Parathyroid adenoma (tissue), 2 donors: ENCODE results near the gene RGS6.

Experiments used
- H2AFZ ChIP-seq: fragments of 300-600 bp; sonication (generic); one replicate; pipeline ENCODE4 v1.7.0; 2017; ENCODE audit warnings: antibody characterized with exemption, mild to moderate bottlenecking
- H3K27ac ChIP-seq: fragments of 300-600 bp; sonication (generic); one replicate; pipeline ENCODE4 v1.7.0; 2017
- H3K27me3 ChIP-seq: fragments of 300-600 bp; sonication (generic); one replicate; pipeline ENCODE4 v1.7.0; 2017; ENCODE audit warnings: low read length; ENCODE audit not compliant: control insufficient read depth, insufficient read depth
- H3K36me3 ChIP-seq: fragments of 300-600 bp; sonication (generic); one replicate; pipeline ENCODE4 v1.7.0; 2017; ENCODE audit warnings: low read length; ENCODE audit not compliant: control insufficient read depth, insufficient read depth
- H3K4me1 ChIP-seq: fragments of 300-600 bp; sonication (generic); one replicate; pipeline ENCODE4 v1.7.0; 2017; ENCODE audit warnings: control low read depth
- H3K4me2 ChIP-seq: fragments of 300-600 bp; sonication (generic); one replicate; pipeline ENCODE4 v1.7.0; 2017; ENCODE audit warnings: low read length
- H3K4me3 ChIP-seq: fragments of 300-600 bp; sonication (generic); one replicate; pipeline ENCODE4 v1.7.0; 2017; ENCODE audit warnings: low read depth, low read length
- H3K79me2 ChIP-seq: fragments of 300-600 bp; sonication (generic); one replicate; pipeline ENCODE4 v1.7.0; 2017; ENCODE audit warnings: control low read depth
- H3K9ac ChIP-seq: fragments of 300-600 bp; sonication (generic); one replicate; pipeline ENCODE4 v1.7.0; 2017; ENCODE audit warnings: mild to moderate bottlenecking
- H3K9me3 ChIP-seq: fragments of 300-600 bp; sonication (generic); one replicate; pipeline ENCODE4 v1.7.0; 2017; ENCODE audit warnings: low read length; ENCODE audit not compliant: control insufficient read depth
- TF ChIP-seq, protein P1 (sequence below): fragments of 300-600 bp; sonication (generic); IDR thresholded peaks from one replicate; pipeline ENCODE4 v1.7.0; 2017; ENCODE audit warnings: antibody characterized with exemption, mild to moderate bottlenecking
- donor health status: primary hyperparathyroidism.

The RGS6 gene

DNA sequence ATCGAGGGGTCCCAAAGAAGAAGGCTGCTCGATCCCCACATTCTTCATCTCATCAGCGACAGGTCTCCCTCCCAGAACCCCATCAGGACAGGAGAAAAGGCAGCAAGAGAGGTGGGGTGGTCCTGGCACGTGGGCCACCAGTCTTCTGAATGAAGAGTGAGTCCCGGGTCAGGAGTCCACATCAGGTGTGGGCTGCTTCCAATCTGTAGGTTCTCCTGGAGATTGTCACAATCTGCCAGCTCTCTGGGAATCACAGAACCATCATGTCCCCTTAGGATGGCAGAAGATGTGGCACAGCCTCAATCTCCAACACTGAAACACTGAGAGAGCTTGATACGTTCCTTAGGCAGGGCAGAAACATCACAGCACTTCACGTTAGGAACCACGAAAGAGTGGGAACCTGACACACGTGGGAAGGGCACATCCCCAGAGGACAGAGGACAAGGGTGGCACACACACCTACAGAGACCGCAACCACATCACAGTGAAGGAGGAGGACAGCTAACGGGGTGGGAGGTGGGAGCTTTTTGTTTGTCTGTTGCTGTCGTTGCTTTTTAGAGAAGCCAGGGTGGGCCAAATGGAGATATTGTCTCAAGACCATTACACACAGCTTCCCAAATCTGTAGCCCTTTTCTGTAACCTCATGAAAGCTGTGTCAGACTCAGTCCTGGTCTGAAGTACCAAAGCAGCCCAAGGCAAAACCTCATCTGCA, 677.1 kb downstream of the RGS6 start:
- H3K36me3 ChIP-seq = no peaks in the 10 kb centered on the region
- TF ChIP-seq, protein P1, sequence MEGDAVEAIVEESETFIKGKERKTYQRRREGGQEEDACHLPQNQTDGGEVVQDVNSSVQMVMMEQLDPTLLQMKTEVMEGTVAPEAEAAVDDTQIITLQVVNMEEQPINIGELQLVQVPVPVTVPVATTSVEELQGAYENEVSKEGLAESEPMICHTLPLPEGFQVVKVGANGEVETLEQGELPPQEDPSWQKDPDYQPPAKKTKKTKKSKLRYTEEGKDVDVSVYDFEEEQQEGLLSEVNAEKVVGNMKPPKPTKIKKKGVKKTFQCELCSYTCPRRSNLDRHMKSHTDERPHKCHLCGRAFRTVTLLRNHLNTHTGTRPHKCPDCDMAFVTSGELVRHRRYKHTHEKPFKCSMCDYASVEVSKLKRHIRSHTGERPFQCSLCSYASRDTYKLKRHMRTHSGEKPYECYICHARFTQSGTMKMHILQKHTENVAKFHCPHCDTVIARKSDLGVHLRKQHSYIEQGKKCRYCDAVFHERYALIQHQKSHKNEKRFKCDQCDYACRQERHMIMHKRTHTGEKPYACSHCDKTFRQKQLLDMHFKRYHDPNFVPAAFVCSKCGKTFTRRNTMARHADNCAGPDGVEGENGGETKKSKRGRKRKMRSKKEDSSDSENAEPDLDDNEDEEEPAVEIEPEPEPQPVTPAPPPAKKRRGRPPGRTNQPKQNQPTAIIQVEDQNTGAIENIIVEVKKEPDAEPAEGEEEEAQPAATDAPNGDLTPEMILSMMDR = no peak
- peaks cover 19% of the 10 kb centered on the region for H3K4me1 ChIP-seq
- no peaks in the 10 kb centered on the region for H3K79me2 ChIP-seq
- no peaks in the 10 kb centered on the region for H3K27me3 ChIP-seq
- H3K9me3 ChIP-seq = no peaks in the 10 kb centered on the region
- no peak overlapping the region for H3K9ac ChIP-seq
- no peak overlapping the region for H3K27ac ChIP-seq
- no peak overlapping the region for H3K4me3 ChIP-seq
- H2AFZ ChIP-seq = no peak overlapping the region
- no peak overlapping the region for H3K4me2 ChIP-seq

DNA sequence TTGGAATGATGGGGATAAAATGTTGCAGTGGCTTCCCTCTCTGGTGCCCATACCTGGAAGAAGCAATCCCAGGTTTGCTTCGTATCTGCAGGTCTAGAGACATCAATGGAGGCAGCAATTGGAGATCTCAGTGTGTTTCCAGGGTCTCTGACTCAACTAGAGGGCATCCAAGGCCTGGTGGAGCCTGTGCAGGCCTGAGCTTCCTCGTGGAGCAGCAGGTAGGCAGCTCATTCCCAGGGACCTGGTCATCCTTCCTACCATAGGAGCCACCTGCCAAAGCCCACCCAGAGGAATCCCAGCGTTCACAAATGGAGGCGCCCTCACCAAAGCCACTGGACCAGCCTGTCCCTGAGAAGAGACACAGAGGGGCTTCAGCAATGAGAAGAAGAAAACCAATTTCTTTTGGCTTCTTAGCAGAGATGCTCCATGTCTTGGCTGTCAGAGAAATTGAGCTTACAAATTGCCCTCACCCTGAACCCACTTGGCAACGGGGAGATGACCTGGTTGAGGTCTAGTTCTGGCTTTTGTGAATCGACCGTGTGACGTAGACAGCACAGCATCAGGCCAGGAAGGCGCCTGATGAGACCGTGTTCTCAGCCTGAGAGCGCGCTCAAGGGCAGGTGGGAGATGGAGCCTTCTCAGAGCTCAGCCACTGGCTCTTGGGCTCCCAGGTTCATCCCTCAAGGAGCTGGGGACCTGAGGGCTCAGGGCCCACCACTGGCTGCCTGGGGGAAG, 678.0 kb downstream of the RGS6 start:
- Histone ChIP-seq H3K27ac (no peak overlapping the region), H3K4me3 (no peak overlapping the region), H3K9me3 (no peaks in the 10 kb centered on the region), H3K9ac (no peak overlapping the region), H3K36me3 (no peaks in the 10 kb centered on the region), H3K4me1 (peaks cover 21% of the 10 kb centered on the region), H3K27me3 (no peaks in the 10 kb centered on the region), H3K4me2 (no peak overlapping the region), H2AFZ (no peak overlapping the region), H3K79me2 (no peaks in the 10 kb centered on the region)
- TF ChIP-seq, protein P1 = no peak

DNA sequence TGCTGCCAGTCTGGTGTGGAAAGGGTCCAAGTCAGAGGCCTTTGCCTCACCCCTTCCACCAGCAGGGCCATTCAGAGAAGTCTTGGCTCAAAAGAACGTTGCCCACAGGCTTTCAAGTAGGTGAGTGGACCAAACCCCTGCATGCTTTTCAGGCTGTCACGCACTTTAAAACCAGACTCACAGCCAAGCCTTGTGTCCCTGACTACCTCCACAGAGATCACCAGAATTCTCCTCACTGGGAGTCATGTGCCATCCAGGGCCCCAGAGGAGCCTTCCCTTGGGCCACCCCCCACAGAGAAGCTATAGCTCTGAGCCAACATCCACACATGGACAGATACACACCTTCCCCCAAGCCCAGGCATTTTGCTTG, 678.6 kb downstream of the RGS6 start:
- Histone ChIP-seq H3K9ac (no peak overlapping the region), H3K4me1 (peaks cover 27% of the 10 kb centered on the region), H3K27me3 (no peaks in the 10 kb centered on the region), H3K4me2 (no peak overlapping the region), H3K9me3 (no peaks in the 10 kb centered on the region), H3K27ac (no peak overlapping the region), H3K36me3 (no peaks in the 10 kb centered on the region), H3K4me3 (no peak overlapping the region), H2AFZ (no peak overlapping the region), H3K79me2 (no peaks in the 10 kb centered on the region)
- TF ChIP-seq, protein P1 = no peak

DNA sequence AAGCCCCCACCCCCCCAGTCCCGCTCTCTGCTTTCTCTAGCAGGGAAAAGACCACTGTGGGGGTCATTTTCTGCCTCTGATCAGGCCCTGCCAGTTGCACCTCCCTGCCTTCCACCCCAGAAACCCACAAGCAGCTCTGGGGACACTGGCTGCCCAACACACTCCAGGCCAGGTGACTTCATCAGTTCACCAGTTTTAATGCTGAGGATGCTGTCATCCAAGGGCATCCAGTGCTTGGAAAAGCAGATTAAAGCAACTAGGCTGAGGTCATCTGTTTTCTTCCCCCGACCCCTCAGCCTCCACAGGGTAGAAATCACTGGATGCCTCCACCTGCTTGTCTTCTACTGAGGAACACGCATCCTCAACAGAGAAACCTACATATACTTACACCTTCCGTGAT, 679.3 kb downstream of the RGS6 start:
- TF ChIP-seq, protein P1 = no peak
- Histone ChIP-seq H3K27me3 (no peaks in the 10 kb centered on the region), H3K9me3 (no peaks in the 10 kb centered on the region), H3K9ac (no peak overlapping the region), H2AFZ (no peak overlapping the region), H3K27ac (no peak overlapping the region), H3K4me1 (peaks cover 34% of the 10 kb centered on the region), H3K4me2 (no peak overlapping the region), H3K4me3 (no peak overlapping the region), H3K36me3 (no peaks in the 10 kb centered on the region), H3K79me2 (no peaks in the 10 kb centered on the region)
